ENCODE results near the gene SMG7.

GRCh38 chr1:183444243-183444642 is 28.1 kb upstream of the SMG7 start:
- TF ChIP-seq, protein P1, sequence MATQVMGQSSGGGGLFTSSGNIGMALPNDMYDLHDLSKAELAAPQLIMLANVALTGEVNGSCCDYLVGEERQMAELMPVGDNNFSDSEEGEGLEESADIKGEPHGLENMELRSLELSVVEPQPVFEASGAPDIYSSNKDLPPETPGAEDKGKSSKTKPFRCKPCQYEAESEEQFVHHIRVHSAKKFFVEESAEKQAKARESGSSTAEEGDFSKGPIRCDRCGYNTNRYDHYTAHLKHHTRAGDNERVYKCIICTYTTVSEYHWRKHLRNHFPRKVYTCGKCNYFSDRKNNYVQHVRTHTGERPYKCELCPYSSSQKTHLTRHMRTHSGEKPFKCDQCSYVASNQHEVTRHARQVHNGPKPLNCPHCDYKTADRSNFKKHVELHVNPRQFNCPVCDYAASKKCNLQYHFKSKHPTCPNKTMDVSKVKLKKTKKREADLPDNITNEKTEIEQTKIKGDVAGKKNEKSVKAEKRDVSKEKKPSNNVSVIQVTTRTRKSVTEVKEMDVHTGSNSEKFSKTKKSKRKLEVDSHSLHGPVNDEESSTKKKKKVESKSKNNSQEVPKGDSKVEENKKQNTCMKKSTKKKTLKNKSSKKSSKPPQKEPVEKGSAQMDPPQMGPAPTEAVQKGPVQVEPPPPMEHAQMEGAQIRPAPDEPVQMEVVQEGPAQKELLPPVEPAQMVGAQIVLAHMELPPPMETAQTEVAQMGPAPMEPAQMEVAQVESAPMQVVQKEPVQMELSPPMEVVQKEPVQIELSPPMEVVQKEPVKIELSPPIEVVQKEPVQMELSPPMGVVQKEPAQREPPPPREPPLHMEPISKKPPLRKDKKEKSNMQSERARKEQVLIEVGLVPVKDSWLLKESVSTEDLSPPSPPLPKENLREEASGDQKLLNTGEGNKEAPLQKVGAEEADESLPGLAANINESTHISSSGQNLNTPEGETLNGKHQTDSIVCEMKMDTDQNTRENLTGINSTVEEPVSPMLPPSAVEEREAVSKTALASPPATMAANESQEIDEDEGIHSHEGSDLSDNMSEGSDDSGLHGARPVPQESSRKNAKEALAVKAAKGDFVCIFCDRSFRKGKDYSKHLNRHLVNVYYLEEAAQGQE (IDR thresholded peaks at IDR 0.05; ENCODE audit: borderline replicate concordance): no peak
- TF ChIP-seq CTCF (IDR thresholded peaks at IDR 0.05; ENCODE audit: poor library complexity, severe bottlenecking) (no peak), EZH2 (IDR thresholded peaks at IDR 0.05; ENCODE audit: borderline replicate concordance, insufficient read depth, low read length, poor library complexity, severe bottlenecking) (no peak)

Measured in neural cell (in vitro differentiated cells).